GM19324 (cell line): ENCODE data around the gene HDAC10.

Experiments
- ATAC-seq: cut with Tn5 transposase; IDR thresholded peaks from one replicate; pipeline ENCODE4 v1.9.1; 2021; ENCODE audit warnings: mild to moderate bottlenecking, moderate library complexity; ENCODE audit not compliant: unreplicated experiment, low FRiP score

Gene HDAC10

GRCh38 chr22:50270666-50271394, 19.8 kb upstream of the HDAC10 start:
- no peak for ATAC-seq

GRCh38 chr22:50269970-50270665, 19.1 kb upstream of the HDAC10 start, which contains the start of gene MAPK11:
TSS of gene MAPK11 (minus strand) at chr22:50270380. CDS start at chr22:50270292, 88 bp downstream.
- ATAC-seq, result peak; percentile 42

DNA sequence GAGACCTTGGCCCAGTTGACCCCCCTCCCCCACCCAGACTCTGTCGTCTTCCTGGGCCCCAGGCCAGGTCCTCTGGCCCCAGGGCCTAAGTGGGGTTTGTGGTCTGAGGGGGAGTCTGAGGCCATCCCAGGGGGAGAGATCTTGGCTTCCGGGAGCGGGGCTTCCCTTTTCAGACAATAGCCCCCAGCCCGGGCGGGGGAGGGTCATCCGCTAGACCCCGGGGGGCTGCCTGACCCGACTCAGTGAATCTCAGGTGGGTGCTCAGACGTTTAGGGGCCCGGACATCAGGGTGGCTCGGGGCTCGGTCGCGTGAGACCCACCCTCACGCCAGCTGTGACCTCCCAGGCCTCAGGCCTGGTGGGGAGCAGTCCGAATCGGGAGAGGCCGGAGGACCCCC, 18.5 kb upstream of the HDAC10 start:
- ATAC-seq, result no peak

DNA sequence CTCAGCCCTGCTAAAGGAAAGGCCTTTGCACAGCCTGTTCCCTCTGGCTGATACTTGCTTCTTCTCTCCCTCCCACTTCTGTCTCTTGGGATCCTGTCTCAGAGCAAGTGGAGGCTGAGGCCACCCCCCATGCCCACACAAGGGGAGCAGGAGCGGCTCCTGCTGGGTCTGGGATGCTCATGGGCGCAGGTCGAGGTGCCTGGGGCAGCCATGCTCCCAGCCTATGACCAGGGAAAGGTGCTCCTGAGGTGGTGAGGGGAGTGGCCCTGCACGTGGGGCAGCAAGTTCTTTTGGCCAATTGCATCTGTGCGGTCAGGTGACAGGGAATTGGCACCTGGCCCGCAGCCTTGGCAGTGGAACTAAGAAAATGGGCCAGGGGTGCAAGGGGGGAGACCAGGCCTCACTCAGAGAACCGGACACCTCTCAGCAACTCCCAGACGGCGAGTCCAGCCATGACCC, 17.6 kb upstream of the HDAC10 start:
- no peak for ATAC-seq

- ATAC-seq, result no peak
Observed at GRCh38 chr22:50267591-50268390, 16.7 kb upstream of the HDAC10 start.

- ATAC-seq, result no peak
Observed at GRCh38 chr22:50266994-50267393, 15.9 kb upstream of the HDAC10 start.

DNA sequence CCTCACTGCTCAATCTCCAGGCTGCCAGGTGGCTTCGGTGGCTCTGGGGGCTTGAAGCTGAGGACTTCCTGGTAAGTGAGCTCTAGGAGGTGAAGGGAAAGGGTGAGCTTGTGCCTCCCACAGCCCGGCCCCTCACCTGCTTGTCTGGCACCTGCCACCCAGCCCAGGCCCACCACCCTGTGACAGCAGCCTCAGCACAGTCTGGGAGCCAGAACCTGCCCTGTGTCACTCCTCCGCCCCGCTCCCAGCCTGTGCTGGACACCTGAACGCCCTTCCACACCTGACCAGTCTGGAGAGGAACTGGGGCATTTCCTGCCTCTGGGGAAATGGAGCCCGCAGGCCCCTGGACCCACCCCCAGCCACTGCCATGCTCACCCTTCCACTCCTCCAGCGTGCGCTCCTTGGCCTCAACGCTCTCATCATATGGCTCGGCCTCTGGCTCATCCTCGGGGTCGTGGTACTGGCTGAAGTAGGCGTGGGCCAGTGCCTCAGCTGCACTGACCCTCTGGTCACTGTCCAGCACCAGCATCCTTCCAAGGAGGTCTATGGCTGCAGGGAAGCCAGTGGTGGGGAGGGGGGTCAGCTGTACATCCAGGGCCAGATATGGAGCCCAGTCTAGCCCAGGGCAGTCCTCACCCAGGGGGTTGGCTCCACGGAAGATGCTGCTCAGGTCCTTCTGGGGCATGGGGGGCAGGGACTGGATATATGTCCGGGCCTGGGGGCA, 14.0 kb upstream of the HDAC10 start:
- no peak for ATAC-seq

- no peak for ATAC-seq
Observed at GRCh38 chr22:50264104-50264745, 13.2 kb upstream of the HDAC10 start.

- no peak for ATAC-seq
Observed at GRCh38 chr22:50262973-50263617, 12.0 kb upstream of the HDAC10 start.

GRCh38 chr22:50262460-50262911, 11.4 kb upstream of the HDAC10 start:
- ATAC-seq, result no peak

DNA sequence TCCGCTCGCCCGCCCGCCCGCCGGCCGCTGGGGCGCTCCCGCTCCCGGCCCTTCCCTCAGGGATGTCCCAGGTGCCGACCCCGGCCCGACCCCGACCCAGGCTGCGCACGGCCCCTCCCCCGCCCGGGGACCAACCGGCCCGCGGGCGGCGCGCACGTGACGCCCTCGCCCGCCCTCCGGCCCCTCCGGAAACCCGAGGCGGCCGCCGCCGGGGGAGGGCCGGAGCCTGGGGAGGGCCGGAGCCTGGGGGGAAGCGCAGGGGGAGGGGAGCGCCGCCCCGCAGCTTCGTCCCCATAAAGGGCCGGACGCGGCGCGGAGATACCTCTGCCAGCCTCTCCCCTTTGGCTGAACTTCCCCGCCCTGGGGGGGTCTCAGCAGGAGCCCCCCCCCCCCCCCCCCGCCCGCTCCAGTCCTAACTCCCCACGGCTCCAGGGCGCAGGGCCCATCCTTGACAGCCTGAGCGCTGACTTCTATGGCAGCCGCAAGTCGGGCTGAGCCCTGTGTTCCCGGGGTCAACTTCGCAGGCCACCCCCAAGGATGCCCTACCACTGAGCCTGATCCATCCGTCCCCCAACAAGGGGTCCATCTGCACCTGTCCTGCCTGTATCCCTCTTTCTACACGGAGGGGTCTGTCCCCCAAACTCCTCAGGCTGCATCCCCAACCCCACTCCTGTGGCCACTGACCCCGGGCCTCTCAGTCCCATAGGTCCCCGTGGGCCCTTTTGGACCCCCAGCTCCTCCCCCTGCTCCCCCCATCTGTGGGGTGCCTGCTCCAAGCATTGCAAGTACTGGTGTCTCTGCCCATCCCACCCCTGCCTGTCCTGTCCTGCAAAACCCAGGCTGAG, 10.8 kb upstream of the HDAC10 start, which contains the start of gene MAPK12:
Gene MAPK12 (minus strand): TSS at position 69 of the 845 bp plus-strand sequence. CDS start 174 bp downstream, outside the sequence.
- peak; percentile 47 for ATAC-seq

- ATAC-seq, result peak; percentile 26
Observed at GRCh38 chr22:50260801-50261614, 9.9 kb upstream of the HDAC10 start.

- ATAC-seq, result no peak
Observed at GRCh38 chr22:50260434-50260800, 9.4 kb upstream of the HDAC10 start.

- ATAC-seq, result no peak
Observed at GRCh38 chr22:50259302-50259701, 8.2 kb upstream of the HDAC10 start.

DNA sequence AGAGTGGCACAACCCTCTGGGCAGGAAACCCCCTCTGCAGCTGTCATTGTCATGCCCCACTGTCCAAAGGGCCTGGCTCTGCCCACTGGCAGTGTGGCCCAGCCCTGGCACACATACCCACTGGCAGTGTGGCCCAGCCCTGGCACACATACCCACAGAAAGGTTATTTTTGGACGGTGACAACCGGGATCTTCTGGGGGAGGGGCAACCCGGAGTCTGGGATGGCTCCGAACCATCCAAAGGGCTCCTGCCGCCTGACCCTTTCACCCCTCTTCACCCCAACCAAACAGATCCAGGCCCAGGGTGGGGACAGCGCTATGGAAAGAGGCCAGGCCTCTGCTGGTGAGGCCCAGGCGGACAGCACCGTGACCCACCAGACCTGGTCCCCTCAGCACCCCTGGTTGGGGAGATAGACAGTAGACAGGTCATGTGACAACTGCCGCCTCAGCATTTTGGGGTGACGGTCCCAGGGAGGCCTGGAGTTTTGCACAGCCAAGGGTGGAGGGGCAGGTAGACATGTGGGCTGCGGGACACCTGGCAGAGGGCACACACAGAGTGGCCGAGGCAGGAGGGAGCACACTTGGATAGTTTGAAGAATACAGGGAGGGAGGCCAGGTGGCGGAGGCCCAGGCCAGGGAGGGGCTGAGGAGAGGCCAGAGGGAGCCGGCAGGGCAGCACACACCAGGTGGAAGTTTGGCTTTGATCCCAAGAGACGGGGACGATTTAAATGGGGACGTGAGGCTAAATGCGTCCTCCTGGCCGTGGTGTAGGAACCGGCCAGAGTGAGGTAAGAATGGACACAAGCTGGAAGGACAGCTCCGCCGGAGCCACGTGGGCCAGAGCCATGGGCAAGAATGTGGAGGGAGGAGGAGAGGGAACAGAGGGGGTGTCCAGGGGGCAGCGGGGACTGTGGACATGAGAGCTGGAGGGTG, 7.6 kb upstream of the HDAC10 start:
- no peak for ATAC-seq
